ENCODE results near the gene ACBD6.
"Not testable (repeated sequence)": the region's sequence is repeated elsewhere in the genome, so short reads cannot be mapped to it uniquely, and the experiment has no call there.

Gene ACBD6

GRCh38 chr1:180462102-180462501, 40.3 kb downstream of the ACBD6 start:
- DNase-seq (ENCODE audit: low read depth in 1 of 2, low spot score in 1 of 2), result no peak
- TF ChIP-seq JUND (IDR thresholded peaks at IDR 0.05; ENCODE audit: low read depth), result no peak
- in situ Hi-C loops (cut with HindIII; ENCODE audit: low pct_unique_long_range_greater_than_20kb, low sequenced_read_pairs), result no loop called here

GRCh38 chr1:180461682-180462081, 40.7 kb downstream of the ACBD6 start:
- in situ Hi-C loops (cut with HindIII; ENCODE audit: low pct_unique_long_range_greater_than_20kb, low sequenced_read_pairs); DNase-seq (ENCODE audit: low read depth in 1 of 2, low spot score in 1 of 2): not testable (repeated sequence)

DNA sequence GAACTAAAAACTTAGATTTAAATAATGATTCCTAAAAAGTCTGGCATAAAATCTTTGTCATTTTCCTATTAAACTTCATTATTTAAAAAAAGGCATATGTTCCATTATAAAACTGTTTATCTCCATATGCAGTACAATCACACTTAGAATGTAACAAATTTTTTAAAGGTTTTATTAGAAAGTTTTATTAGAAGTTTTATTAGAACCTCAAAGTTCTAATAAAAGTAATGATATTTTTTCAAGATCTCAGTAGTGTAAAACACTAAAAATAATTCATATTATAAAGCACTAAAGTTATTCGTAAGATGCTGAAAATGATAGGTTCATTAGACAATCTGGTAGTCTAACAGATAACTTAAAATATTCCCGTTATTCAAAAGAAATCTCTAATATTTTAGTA, 43.6 kb downstream of the ACBD6 start:
- TF ChIP-seq JUND (IDR thresholded peaks at IDR 0.05; ENCODE audit: low read depth), result no peak
- in situ Hi-C loops (cut with HindIII; ENCODE audit: low pct_unique_long_range_greater_than_20kb, low sequenced_read_pairs), result no loop called here
- DNase-seq (ENCODE audit: low read depth in 1 of 2, low spot score in 1 of 2), result no peak

DNA sequence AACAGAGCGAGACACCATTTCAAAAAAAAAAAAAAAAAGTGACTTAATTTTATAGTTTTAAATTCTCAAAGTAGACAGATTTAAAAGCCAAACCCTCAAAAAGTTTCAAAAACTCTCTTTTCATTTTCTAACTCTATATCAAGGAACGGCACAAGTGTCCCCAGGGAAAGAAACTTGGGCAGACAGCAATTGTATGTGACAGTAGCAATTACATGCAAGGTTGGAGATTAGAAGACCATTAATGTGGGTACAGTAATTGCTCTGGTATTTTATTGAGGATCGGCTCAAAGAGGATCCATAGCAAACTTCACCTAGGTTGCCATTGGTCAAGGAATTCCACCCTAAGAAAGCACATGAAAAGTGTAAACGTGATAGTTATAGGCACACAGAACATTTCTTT, 46.2 kb downstream of the ACBD6 start:
- in situ Hi-C loops (cut with HindIII; ENCODE audit: low pct_unique_long_range_greater_than_20kb, low sequenced_read_pairs), result no loop called here
- no peak for TF ChIP-seq JUND (IDR thresholded peaks at IDR 0.05; ENCODE audit: low read depth)
- no peak for DNase-seq (ENCODE audit: low read depth in 1 of 2, low spot score in 1 of 2)

DNA sequence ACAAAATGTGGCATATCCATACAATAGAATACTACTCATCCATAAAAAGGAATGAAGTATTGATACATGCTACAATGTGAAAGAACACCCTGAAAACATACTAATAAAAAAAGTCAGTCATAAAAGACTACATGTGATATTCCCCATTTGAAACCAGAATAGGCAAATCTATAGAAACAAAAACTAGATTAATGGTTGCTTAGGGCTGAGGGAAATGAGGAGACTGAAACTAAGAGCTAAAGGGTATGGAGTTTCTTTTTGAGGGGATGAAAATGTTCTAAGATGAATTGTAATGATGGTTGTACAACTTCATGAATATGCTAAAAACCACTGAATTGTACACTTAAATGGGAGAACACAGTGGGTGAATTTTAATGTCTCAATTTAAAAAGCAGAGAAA, 50.9 kb downstream of the ACBD6 start:
- DNase-seq (ENCODE audit: low read depth in 1 of 2, low spot score in 1 of 2), result no peak
- TF ChIP-seq JUND (IDR thresholded peaks at IDR 0.05; ENCODE audit: low read depth), result no peak
- in situ Hi-C loops (cut with HindIII; ENCODE audit: low pct_unique_long_range_greater_than_20kb, low sequenced_read_pairs), result no loop called here

DNA sequence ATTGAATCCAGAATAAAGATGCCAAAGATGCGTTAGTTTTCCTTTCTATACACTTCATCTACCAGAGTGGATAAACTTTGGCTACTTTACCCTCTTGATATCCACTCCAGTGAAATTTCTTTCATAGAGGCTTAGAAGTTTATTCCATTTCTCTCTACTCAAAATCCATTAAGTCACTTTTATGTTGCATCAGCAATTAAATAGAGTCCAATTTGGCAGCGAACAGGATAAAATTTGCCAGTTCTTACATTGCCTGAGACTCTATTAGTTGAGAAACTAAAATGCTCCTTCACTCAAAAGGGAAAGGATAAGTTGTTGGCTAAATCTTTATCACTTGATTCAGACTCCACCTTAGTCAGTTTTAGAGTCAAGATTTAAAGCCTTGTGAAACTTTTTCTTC, 57.9 kb downstream of the ACBD6 start:
- in situ Hi-C loops (cut with HindIII; ENCODE audit: low pct_unique_long_range_greater_than_20kb, low sequenced_read_pairs), result no loop called here
- no peak for TF ChIP-seq JUND (IDR thresholded peaks at IDR 0.05; ENCODE audit: low read depth)
- DNase-seq (ENCODE audit: low read depth in 1 of 2, low spot score in 1 of 2), result no peak

GRCh38 chr1:180440335-180440734, 62.0 kb downstream of the ACBD6 start:
- DNase-seq (ENCODE audit: low read depth in 1 of 2, low spot score in 1 of 2), result no peak
- in situ Hi-C loops (cut with HindIII; ENCODE audit: low pct_unique_long_range_greater_than_20kb, low sequenced_read_pairs), result no loop called here
- no peak for TF ChIP-seq JUND (IDR thresholded peaks at IDR 0.05; ENCODE audit: low read depth)

GRCh38 chr1:180435566-180435965, 66.8 kb downstream of the ACBD6 start:
- TF ChIP-seq JUND (IDR thresholded peaks at IDR 0.05; ENCODE audit: low read depth), result no peak
- in situ Hi-C loops (cut with HindIII; ENCODE audit: low pct_unique_long_range_greater_than_20kb, low sequenced_read_pairs), result no loop called here
- no peak for DNase-seq (ENCODE audit: low read depth in 1 of 2, low spot score in 1 of 2)

- DNase-seq (ENCODE audit: low read depth in 1 of 2, low spot score in 1 of 2), result peak in 1 of 2 experiments; percentile 6
- in situ Hi-C loops (cut with HindIII; ENCODE audit: low pct_unique_long_range_greater_than_20kb, low sequenced_read_pairs), result no loop called here
- TF ChIP-seq JUND (IDR thresholded peaks at IDR 0.05; ENCODE audit: low read depth), result no peak
Observed at GRCh38 chr1:180433873-180434272, 68.5 kb downstream of the ACBD6 start.

- DNase-seq (ENCODE audit: low read depth in 1 of 2, low spot score in 1 of 2), result no peak
- no peak for TF ChIP-seq JUND (IDR thresholded peaks at IDR 0.05; ENCODE audit: low read depth)
- in situ Hi-C loops (cut with HindIII; ENCODE audit: low pct_unique_long_range_greater_than_20kb, low sequenced_read_pairs), result no loop called here
Observed at GRCh38 chr1:180431683-180432082, 70.7 kb downstream of the ACBD6 start.

DNA sequence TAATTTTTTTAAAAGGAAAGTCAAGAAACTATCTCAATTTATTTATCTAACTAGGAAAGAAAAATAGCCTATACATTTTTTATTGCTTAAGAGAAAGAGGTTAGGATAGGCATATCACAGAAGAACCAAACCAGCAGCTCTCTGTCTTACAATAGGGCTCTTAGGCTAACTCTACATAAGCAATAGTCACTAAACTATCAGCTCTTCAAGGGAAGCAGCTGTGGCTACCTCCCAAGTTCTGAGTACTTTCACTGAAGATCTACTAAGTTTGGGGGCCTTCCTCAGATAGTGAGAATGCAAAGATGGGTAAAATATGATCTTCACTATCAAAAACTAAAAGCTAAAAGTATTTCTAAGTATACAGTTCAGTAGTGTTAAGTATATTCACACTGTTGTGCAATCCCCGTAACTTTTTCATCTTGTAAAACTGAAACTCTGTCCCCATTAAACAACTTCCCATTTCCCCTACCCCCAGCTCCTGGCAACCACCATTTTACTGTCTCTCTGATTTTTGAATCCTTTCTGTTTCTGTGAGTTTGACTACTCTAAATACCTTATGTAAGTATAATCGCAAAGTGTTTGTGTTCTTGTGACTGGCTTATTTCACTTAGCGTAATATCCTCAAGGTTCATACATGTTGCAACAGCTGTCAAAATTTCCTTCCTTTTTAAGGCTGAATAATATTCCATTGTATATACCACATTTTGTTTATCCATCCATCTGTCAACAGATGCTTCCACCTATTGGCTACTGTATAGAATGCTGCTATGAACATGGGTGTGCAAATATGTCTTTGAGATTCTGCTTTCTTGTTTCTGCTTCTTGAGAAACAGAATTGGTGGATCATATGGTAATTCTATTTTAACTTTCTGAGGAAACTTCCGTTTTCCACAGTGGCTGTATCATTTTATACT, 73.3 kb downstream of the ACBD6 start:
- DNase-seq (ENCODE audit: low read depth in 1 of 2, low spot score in 1 of 2), result no peak
- no peak for TF ChIP-seq JUND (IDR thresholded peaks at IDR 0.05; ENCODE audit: low read depth)
- in situ Hi-C loops (cut with HindIII; ENCODE audit: low pct_unique_long_range_greater_than_20kb, low sequenced_read_pairs), result no loop called here

DNA sequence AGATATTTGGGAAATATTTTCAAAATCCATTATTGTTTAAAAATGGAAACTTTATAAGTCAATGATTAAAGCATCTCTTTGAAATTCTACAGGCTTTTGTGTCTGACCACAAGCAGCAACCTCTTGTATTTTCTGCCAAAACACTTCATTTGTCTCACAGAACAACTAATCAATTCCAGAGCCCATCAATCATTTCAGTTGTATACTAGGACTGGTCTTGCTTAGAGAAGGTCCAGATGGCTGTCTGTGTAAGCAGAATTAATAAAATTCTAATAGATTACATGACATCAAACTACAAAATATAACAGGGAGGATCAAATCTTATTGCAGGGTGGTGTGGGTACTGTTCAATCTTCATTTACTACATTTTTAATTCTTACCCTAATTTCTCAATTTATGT, 76.4 kb downstream of the ACBD6 start:
- DNase-seq (ENCODE audit: low read depth in 1 of 2, low spot score in 1 of 2), result no peak
- in situ Hi-C loops (cut with HindIII; ENCODE audit: low pct_unique_long_range_greater_than_20kb, low sequenced_read_pairs), result no loop called here
- TF ChIP-seq JUND (IDR thresholded peaks at IDR 0.05; ENCODE audit: low read depth), result no peak

DNA sequence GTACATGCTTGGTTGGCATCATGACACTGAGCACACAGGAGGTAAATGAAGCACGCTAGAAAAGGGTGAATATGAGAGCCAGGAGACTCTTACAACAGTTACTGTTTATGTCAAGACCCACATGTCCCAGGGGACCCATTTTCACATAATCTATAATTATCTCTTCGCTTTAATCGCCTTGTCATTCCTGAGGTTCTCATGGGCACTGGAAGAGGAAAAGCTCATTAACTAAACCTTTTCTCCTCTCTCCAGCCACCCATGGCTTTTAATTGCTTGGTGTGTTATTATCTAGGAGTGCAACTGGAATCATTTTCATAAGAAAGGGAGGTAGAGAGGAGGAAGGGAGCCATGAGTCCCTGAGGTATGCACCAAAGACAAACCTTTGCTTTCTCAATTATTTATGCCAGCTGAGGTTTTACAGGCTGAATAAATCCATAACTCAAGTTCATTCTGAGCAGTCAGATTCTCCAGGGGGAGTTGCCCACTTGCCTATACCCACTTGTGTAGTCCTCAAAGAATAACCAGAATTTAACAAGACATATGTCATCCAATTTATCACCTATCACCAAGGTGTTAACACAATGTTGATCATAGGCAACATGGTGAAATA, 77.4 kb downstream of the ACBD6 start:
- TF ChIP-seq JUND (IDR thresholded peaks at IDR 0.05; ENCODE audit: low read depth), result no peak
- no peak for DNase-seq (ENCODE audit: low read depth in 1 of 2, low spot score in 1 of 2)
- in situ Hi-C loops (cut with HindIII; ENCODE audit: low pct_unique_long_range_greater_than_20kb, low sequenced_read_pairs), result no loop called here

All from T47D (cell line).